HL-60 (cell line): Measurements from ENCODE around the gene TC2N.

Experiments
- CTCF ChIP-seq: IDR thresholded peaks from one replicate; pipeline ENCODE4 v1.5.1; 2011; ENCODE audit warnings: low read length, control low read depth, inconsistent platforms; ENCODE audit not compliant: insufficient read depth
- GABPA ChIP-seq: IDR thresholded peaks from 2 replicates; pipeline ENCODE4 v1.6.1; 2012; ENCODE audit warnings: low read depth
- POLR2AphosphoS5 ChIP-seq: IDR thresholded peaks from 2 replicates; pipeline ENCODE4 v1.6.1; 2012; ENCODE audit warnings: low read depth
- REST ChIP-seq: IDR thresholded peaks from 2 replicates; pipeline ENCODE4 v1.6.1; 2012; ENCODE audit warnings: low read depth; ENCODE audit not compliant: insufficient replicate concordance
- SPI1 ChIP-seq: IDR thresholded peaks from 2 replicates; pipeline ENCODE4 v1.6.1; 2012; ENCODE audit warnings: low read depth, mild to moderate bottlenecking, borderline replicate concordance

- no peak for TF ChIP-seq CTCF
- no peak for TF ChIP-seq POLR2AphosphoS5
- no peak for TF ChIP-seq GABPA
- TF ChIP-seq SPI1 = no peak
- no peak for TF ChIP-seq REST
Measured at GRCh38 chr14:91885113-91885712, 17.9 kb upstream of the TC2N start.
